Hematopoietic multipotent progenitor cell (in vitro differentiated cells): Measurements from ENCODE around the gene TRIP4. TPM values are rescaled to one million over a fixed set of nuclear protein-coding genes. Genes with fewer than 3 reads are reported as not detected.
A peak's percentile ranks its signal among the peaks of the same experiment; 100 is the strongest.
"Not testable (repeated sequence)": the region's sequence is repeated elsewhere in the genome, so short reads cannot be mapped to it uniquely, and the experiment has no call there.

Experiments
- DNase-seq, 3 donors: peaks; one replicate each; pipeline ENCODE4 v3.0.0-alpha.2; 2011 to 2015; ENCODE audit warnings: low read depth in 2 of 3, low spot score in 2 of 3
- total RNA-seq: library from RNA; depleted of rRNA; stranded (reverse); fragments of >200 nt; gene quantifications from one replicate; pipeline ENCODE4 v1.2.3, GENCODE V29; 2012

The TRIP4 gene
- total RNA-seq, 1 donor: 4.8 TPM

DNA sequence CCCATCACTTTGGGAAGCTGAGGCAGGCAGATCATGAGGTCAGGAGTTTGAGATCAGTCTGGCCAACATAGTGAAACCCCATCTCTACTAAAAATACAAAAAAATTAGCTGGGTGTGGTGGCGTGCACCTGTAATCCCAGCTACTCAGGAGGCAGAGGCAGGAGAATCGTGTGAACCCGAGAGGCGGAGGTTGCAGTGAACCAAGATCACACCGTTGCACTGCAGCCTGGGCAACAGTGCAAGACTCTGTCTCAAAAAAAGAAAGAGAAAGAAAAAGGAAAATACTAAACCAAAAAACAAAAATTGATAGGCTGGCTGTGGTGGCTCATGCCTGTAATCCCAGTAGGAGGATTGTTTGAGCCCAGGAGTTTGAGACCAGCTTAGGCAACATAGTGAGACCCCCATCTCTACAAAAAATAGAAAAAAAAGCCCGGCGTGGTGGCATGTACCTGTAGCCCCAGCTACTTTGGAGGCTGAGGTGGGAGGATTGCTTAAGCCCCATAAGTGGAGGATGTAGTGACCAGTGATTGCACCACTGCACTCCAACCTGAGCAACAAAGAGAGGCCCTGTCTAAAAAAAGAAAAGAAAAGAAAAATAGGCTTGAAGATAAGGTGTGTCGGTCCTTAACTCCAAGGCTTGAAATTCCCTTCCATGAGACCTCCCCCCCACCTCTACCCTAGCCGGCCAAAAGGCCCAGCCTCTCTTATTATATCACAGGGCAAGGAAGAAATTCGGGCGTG lies 7.3 kb upstream of the TRIP4 start:
- DNase-seq: not testable (repeated sequence)

DNA sequence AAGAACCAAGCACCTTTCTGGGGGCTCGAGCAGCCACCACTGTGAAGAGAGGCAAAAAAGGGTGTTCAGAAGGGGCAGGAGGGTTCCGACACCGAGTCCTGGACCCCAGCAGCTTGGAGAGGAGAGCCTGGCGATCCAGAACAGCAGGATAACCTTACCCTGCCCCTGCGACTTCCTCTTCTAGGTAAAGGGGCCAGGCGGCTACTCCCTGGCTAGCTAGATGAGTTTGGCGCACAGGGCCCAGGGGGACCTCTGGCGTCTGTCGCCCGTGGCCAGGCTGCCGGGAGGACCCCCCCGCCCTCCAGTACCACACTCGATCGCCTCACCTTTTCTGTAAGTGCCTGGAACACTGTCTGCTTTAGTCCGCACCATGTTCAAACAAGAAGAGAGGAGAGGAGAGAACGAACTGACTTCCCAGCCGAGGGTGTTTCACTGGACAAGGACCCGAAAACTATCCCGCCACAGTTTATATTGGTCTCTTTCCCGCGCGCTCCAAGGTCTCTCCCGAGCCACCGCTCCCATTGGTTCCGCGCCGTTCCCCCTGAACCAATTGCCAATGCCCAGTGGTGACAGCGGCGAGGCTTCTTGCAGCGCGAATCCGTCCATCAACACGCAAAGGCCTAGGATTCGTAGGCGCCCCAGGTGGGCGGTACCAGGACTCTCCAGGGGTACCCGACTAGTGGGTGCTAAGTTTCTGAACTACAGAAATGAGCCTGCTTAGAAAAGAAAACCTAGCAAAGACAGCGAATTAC lies 6.5 kb upstream of the TRIP4 start, which contains the start of gene PCLAF:
PCLAF (minus strand) TSS at position 442 of the 752 bp plus-strand sequence; CDS start at position 372, 70 bp downstream.
- peak; percentile 66 to 98 (median 94) for DNase-seq

DNA sequence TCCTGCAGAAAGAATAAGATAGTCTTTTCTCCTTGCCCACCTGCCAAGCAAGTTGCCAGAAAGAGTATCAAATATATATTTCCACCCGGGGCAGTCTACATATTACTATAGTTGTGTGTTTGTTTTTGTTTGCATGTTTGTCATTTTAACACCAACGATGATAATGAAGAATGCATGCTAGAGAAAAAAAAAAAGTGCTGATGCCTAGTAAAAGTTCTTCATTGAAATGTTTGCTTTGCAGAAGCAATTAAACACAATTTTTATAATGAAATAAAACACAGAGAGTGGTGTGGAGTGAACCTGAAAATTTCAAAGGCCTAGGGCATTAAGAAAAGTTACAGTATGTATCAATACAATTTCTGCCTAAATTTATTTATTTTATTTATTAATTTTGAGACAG lies 3.9 kb upstream of the TRIP4 start:
- no peak for DNase-seq

DNA sequence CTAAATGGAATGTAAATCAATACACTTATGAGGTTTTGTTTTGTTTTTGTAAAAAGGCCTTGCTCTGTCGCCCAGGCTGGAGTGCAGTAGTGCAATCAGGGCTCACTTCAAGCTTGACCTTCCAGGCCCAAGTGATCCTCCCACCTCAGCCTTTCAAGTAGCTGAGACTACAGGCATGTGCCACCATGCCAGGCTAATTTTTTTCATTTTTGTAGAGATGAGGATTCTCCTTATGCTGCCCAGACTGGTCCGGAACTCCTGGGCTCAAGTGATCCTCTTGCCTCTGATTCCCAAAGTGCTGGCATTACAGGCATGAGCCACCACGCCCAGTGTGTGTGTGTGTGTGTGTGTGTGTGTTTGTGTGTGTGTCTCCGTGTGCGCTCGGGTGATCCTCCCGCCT lies 1.3 kb upstream of the TRIP4 start:
- no peak for DNase-seq

DNA sequence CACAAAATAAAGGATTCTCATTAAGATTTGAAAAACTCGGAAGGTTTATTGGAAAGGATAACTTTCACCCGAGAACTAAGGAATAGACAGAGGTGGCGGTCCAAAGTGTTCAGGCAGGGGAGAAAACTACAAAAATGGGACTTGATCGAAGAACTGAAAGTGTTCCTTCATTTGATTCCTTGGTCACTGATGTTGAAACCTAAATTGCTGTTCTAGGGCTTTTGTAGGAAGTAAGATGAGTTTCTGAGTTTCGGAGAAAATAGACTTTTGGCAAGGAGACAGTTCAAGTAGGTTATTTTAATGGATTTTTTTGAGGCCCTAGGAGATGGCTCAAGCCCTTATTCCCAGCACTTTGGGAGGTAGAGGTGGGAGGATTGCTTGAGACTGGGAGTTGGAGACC lies 1.4 kb downstream of the TRIP4 start:
- DNase-seq: no peak

DNA sequence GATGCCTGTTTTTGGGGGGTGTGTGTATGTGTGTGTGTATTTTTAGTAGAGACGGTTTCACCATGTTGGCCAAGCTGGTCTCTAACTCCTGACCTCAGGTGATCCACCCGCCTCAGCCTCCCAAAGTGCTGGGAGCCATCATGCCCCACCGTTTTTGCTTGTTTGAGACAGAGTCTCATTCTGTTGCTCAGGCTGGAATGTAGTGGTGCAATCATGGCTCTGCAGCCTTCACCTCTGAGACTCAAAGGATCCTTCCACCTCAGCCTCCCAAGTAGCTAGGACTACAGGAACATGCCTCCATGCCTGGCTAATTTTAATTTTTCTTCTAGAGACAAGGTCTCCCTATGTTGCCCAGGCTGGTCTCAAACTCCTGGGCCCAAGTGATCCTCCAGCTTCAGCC lies 4.8 kb downstream of the TRIP4 start:
- not testable (repeated sequence) for DNase-seq

DNA sequence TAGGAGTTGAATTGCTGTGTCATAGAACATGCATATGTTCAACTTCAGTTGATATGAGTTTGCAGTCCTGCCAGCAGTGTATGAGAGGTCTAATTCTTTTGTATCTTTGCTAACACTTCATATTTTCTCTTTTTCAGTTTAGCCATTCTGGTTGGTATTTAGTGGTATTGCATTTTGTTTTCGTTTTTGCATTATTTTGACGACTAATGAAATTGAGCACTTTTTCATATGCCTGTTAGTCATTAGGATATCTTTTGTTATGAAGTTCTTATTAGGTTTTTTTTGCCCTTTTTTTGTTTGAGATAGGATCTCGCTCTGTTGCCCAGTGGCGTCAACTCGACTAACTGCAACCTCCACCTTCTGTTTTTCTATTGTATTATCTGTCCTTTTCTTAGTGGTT lies 9.2 kb downstream of the TRIP4 start:
- DNase-seq: no peak

DNA sequence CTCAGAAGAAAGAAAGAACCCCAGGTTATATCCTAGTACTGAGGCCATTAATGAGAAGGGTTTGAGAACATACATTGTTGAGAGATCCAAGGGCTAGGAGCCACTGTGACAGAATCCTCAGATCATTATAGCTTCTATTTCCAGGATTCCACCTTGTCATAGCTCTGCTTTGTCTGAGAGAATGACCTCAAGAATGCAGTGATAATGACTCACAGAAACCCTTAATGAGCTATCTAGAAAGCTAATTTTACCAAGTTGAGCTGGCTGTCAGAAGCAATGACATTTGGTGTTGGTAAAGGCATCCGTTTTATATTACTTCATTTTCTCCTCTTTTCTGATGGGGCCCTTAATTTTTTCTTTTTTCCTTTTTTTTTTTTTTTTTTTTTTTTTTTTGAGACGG lies 10.9 kb downstream of the TRIP4 start:
- DNase-seq: no peak

DNA sequence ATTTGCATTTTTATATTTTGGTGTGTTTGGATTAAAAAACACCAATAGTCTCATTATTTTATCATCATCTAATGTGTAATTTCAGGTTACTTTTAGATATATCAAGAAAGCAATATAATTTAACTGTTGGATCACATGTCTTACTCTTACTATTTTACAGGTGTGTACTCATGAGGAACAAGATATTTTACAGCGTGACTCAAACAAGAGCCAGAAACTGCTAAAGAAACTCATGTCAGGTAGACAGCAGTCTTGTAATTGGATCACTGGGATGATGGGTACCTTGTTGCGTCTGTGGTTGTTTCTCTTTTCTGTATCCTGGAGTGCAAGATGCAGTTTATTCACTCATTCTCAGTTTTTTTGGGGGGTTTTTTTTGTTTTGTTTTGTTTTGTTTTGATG lies 12.9 kb downstream of the TRIP4 start:
- no peak for DNase-seq

DNA sequence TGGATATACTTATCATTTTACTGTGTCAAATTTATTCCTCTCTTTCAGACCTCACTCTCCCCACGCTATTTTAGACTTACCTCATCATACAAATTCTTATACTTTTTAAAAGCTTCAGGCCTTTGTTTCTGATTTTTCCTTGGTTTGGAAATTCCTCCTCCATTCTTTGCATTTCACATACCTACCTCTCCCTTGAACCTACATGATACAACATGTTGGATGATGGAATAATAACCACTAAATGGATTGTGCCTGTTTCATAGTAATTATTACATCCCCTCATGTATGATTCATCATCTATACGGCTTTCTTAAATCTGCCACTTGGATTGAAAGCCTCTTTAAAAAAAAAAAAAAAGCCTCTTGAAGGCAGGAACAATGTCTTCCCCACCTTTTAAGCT lies 24.6 kb downstream of the TRIP4 start:
- DNase-seq: no peak

DNA sequence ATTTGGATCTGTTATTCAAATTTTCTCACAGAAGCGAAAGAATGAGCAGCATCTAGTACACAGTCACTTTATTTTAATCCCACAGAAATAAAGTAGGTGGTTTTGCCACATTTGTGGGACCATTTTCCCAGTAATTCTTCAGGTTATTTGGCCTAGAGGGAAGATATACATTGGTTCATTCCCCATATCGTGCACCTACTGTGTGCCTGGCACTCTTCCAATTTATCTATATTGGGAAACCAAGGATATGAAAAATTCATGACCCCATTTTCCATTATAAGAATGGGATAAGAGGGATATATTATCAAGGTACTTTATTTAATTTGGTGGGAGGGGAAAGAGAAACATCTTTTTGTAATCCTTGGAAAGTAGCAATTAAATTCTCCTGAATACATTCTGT lies 35.1 kb downstream of the TRIP4 start:
- DNase-seq: no peak

DNA sequence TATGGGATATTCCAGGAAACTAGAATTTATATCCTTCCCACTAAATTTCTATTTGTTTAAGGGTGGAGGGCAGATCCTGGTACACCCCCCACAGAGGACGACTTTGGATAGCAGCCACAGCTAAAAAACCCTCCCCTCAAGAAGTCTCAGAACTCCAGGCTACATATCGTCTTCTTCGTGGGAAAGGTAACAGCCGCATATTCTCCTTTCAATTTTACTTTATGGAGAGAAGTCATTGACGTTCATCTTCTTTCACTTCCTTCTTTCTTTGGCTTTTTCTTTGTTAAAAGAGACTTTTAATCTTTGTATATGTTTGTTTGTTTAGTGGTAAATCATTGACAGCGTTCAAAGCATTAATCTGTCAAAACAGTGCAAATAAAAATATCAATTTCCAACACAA lies 36.3 kb downstream of the TRIP4 start:
- DNase-seq: no peak

DNA sequence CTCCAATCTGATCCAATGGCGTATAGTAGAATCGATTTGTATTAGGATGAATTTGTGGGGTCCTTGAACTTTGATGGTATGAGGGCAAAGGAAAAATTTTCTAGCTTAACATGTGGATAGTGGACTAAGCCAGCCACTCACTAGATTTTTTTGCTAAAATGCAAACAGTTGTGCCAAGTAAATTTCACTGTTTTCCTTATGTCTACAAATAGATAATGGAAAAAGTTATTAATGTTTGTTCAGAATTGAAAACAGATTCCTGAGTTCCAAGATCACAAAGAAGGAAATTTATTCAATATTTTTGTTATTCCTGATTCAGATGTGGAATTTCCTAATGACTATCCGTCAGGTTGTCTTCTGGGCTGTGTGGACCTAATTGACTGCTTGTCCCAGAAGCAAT lies 37.6 kb downstream of the TRIP4 start:
- no peak for DNase-seq

DNA sequence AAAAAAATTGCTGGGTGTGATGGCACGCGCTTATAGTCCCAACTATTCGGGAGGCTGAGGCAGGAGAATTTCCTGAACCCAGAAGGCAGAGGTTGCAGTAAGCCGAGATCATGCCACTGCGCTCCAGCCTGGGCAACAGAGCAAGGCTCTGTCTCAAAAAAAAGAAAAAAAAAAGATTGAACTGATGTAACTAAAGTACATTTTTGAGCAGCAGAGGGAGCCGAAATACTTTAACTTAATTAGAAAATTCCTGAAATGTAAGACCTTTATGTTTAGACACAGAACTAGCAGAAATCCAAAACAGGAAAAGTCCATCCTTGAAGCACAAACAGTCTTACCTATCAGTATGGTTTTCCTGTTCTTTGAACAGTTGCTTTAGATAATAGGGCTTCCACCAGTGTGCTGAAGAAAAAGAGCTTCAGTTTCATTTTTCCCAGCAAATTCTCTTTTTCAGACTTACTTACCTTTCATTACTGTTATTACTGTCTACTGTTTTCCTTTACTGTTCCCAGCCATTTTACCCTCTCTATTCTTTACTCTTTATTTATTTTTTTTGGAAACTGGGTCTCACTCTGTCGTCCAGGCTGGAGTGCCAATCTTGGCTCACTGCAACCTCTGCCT lies 39.3 kb downstream of the TRIP4 start:
- peak in 1 of 3 donors; percentile 38 for DNase-seq

DNA sequence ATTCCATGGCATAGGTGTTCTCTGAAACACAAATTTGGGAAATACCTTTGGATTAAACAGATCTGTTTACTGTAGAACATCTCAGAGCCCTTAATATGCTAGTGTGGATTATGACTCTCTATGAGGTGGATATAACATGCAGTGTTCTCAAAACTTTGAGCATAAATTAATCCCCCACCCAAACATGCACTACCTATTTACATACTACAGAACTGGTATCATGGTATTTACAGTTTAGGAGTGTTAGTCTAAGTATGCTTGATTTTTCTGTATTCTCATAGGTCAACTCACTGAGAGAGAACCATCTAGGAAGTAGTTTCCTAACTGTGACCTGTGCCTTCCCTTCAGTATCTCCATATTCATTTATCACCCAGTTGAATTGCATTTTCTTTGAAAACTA lies 41.8 kb downstream of the TRIP4 start:
- peak in 1 of 3 donors; percentile 2 for DNase-seq

DNA sequence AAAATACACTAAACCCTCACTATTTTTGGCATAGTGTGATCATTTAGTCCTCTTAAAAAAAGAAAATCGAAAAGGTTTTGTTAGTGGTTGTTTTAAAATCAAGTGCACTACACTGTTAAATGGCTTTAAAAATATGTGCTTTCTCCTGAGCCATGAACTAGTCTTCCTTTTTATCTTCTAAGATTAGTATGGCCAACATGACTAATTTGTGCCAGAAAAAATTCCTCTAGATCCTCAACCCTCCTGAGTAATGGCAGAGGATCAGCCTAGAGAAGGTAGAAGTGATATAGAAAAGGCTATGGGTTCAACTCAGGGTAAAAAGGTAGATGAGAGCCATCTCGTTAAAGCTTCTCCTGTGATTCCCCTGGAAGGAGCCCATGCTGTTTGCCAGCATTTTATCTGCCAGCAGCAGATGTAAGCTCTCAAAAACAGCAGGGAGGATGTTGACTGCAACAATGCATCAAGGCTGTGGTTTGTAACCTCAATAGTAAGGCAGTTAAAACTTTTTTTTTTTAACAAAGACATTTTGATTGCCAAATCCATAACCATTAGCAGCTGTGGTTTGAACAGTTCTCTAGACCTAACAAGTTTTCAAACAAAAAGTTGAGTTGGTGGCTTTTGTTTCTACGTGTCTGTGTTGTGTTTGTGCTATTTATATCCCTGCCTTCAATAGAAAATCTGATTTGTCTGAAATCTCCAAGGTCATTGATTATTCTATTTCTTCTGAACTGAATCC lies 42.5 kb downstream of the TRIP4 start:
- peak; percentile 30 to 96 (median 88) for DNase-seq

DNA sequence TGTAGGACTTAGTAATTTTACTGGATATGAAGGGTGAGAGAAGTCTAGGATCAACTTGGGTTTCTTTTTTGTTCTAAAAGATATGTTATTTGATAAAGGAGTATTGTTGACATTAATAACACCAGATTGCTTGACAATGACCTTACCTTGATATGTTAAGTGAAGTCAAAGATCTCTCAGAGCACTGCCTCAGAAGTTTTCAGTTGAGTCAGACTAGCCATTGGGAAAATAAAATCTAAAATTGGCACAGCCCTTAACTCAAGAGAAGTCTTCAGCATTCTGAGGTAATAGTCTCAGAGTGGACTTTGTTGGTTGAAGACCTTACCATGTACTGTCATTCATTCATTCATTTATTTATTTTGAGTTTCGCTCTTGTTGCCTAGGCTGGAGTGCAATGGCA lies 50.3 kb downstream of the TRIP4 start:
- no peak for DNase-seq

DNA sequence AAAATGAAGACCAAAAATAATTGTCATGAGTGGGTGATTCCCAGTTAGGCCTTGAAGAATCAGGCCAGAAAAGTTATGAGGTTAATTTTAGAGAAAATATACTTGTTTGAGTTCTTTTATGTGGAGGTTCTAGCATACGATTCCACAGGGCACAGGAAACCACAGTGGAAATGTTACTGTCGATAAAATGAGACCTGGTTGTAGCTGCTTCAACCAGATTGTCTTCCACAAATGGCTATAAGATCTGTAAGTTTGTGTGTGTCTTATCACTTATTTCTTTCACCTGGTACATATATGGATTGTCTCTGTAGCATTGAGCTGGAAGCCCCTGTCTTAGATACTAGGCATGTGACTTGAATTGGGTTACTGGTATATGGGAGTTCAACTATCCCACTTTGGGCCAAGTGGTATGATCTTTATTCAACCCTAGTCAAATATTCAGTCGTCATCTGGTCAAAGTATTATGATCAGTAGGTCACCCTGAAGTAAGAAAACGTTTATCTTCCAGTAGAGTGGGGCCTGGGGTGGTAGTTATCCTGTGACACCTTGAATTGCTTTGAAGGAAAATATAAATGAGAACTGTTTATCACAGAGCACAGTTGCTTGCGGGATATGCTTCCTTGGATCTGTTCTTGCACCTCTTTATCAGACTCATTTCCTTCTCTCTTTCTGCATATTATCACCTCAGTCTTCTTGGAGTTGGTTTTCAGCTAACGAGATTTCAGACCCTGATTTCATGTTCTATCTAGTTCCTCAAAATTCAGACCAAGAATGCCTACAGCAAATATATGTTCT lies 51.2 kb downstream of the TRIP4 start:
- DNase-seq: peak in 2 of 3 donors; percentile 75 to 85

DNA sequence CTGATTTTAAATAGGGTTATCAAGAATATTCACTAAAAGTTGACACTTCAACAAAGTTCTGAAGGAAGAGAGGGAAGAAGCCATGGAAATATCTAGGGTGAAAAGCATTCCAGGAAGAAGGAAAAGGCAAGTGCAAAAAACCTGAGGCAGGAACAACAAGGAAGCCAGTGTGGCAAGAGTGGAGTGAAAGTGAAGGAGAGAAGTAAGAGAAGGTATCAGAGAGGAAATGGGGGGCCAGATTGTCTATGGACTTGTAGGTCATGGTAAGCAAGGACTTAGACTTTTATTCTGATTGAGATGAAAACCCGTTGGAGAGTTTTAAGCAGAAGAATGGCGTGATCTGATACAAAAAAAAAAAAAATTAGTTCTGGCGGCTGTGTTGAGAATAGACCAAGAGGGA lies 54.2 kb downstream of the TRIP4 start:
- DNase-seq: no peak

DNA sequence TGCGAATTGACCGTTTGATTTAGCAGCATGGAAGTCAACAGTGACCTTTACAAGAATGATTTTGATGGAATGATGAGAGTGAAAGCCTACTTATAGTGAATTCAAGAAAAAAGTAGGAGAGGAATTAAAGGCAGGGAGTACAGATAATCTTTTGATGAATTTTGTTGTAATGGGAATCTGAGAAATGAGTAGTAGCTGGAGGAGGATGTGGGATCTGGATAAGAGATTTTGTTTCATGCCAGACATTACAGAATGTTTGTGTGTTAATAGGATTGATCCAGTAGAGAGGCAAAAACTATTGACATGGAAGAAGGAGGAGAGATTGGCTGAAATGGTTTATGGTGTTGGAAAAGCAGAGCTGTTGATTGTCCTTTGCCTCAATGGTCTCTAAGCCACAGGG lies 55.4 kb downstream of the TRIP4 start:
- DNase-seq: no peak
